CD14-positive monocyte (primary cell): ENCODE data around the gene TXNIP. TPM values are rescaled to one million over a fixed set of nuclear protein-coding genes. Genes with fewer than 3 reads are reported as not detected.

Experiments
- DNase-seq, 3 donors: peaks; one replicate each; pipeline ENCODE4 v3.0.0-alpha.2; 2011 to 2022
- H2AFZ ChIP-seq: 2 replicates; pipeline ENCODE4 v1.6.0; 2012; ENCODE audit warnings: mild to moderate bottlenecking, low read depth, low read length, inconsistent platforms; ENCODE audit not compliant: insufficient read depth, poor library complexity, severe bottlenecking
- H3K27ac ChIP-seq, 2 donors: 1 replicate in 1 of 2; 2 replicates in 1 of 2; pipeline ENCODE4 v1.5.1; 2012 to 2013; ENCODE audit warnings: low read length in 2 of 2, control low read depth in 1 of 2, inconsistent platforms in 1 of 2, low read depth in 1 of 2, mild to moderate bottlenecking in 1 of 2
- H3K27me3 ChIP-seq, 2 donors: one replicate each; pipeline versions ENCODE4 v1.6.0 to v1.6.1; 2011 to 2013; ENCODE audit warnings: low read length in 2 of 2; ENCODE audit not compliant: control insufficient read depth in 2 of 2, insufficient read depth in 2 of 2
- H3K36me3 ChIP-seq, 2 donors: replicated peaks in 1 of 2; 1 replicate in 1 of 2; 2 replicates in 1 of 2; pipeline versions ENCODE4 v1.5.1 to v1.6.1; 2012 to 2013; ENCODE audit warnings: low read length in 2 of 2, control low read depth in 1 of 2, inconsistent platforms in 1 of 2, mild to moderate bottlenecking in 1 of 2; ENCODE audit not compliant: insufficient read depth in 2 of 2, control insufficient read depth in 1 of 2
- H3K4me1 ChIP-seq, 2 donors: 1 replicate in 1 of 2; 2 replicates in 1 of 2; pipeline versions ENCODE4 v1.5.1 to v1.6.1; 2012 to 2013; ENCODE audit warnings: low read length in 2 of 2, control low read depth in 1 of 2, inconsistent platforms in 1 of 2, mild to moderate bottlenecking in 1 of 2, moderate library complexity in 1 of 2; ENCODE audit not compliant: insufficient read depth in 2 of 2, control insufficient read depth in 1 of 2
- H3K4me2 ChIP-seq: replicated peaks from 2 replicates; pipeline ENCODE3; 2012; ENCODE audit warnings: low read length, moderate library complexity, mild to moderate bottlenecking; ENCODE audit not compliant: poor library complexity, severe bottlenecking; ENCODE audit errors: extremely low read depth
- H3K4me3 ChIP-seq, 3 experiments: fragments of 200-600 bp in 1 of 3; sonication (generic) in 1 of 3; replicated peaks in 1 of 3; 1 replicate in 2 of 3; 2 replicates in 1 of 3; pipeline ENCODE4 v1.5.1; 2011 to 2013; ENCODE audit warnings: low read length in 3 of 3, mild to moderate bottlenecking in 3 of 3, control low read depth in 2 of 3, low read depth in 2 of 3, inconsistent platforms in 1 of 3, moderate library complexity in 1 of 3
- H3K79me2 ChIP-seq: 2 replicates; pipeline ENCODE4 v1.6.0; 2012; ENCODE audit warnings: mild to moderate bottlenecking, control low read depth, inconsistent platforms, low read length, moderate library complexity; ENCODE audit not compliant: insufficient read depth
- H3K9ac ChIP-seq: 2 replicates; pipeline ENCODE4 v1.6.0; 2017; ENCODE audit warnings: low read length, mild to moderate bottlenecking; ENCODE audit not compliant: insufficient read depth, poor library complexity, severe bottlenecking
- H3K9me3 ChIP-seq, 2 donors: replicated peaks in 1 of 2; 1 replicate in 1 of 2; 2 replicates in 1 of 2; pipeline versions ENCODE4 v1.5.1 to v1.6.1; 2012 to 2013; ENCODE audit warnings: low read length in 2 of 2, control low read depth in 1 of 2; ENCODE audit not compliant: control insufficient read depth in 1 of 2, insufficient read depth in 1 of 2
- H4K20me1 ChIP-seq: 2 replicates; pipeline ENCODE4 v1.6.0; 2012; ENCODE audit warnings: mild to moderate bottlenecking, low read length, control low read depth, moderate library complexity; ENCODE audit not compliant: insufficient read depth
- H3K27ac Mint-ChIP-seq, 7 donors: one replicate each; pipeline ENCODE4 v1.8.0; 2020; ENCODE audit warnings: mild to moderate bottlenecking in 7 of 7, mixed read lengths in 7 of 7, moderate library complexity in 6 of 7, inconsistent platforms in 2 of 7
- H3K27me3 Mint-ChIP-seq, 3 donors: one replicate each; pipeline ENCODE4 v1.8.0; 2021 to 2022; ENCODE audit warnings: low read depth in 3 of 3, mild to moderate bottlenecking in 3 of 3, mixed read lengths in 3 of 3, moderate library complexity in 3 of 3, inconsistent platforms in 1 of 3
- H3K36me3 Mint-ChIP-seq, 2 donors: one replicate each; pipeline ENCODE4 v1.8.0; 2020; ENCODE audit warnings: mixed read lengths in 2 of 2, inconsistent platforms in 1 of 2, mild to moderate bottlenecking in 1 of 2
- H3K4me1 Mint-ChIP-seq: one replicate; pipeline ENCODE4 v1.8.0; 2020; ENCODE audit warnings: mild to moderate bottlenecking, mixed read lengths
- H3K4me3 Mint-ChIP-seq, 2 donors: one replicate each; pipeline ENCODE4 v1.8.0; 2020; ENCODE audit warnings: mild to moderate bottlenecking in 2 of 2, mixed read lengths in 2 of 2, moderate library complexity in 1 of 2
- H3K9me3 Mint-ChIP-seq, 7 donors: one replicate each; pipeline ENCODE4 v1.8.0; 2020 to 2022; ENCODE audit warnings: mixed read lengths in 7 of 7, mild to moderate bottlenecking in 6 of 7, moderate library complexity in 6 of 7, inconsistent platforms in 2 of 7
- WGBS: methylation state at CpG from one replicate; pipeline ENCODE4 v1.1.5; 2013; ENCODE audit warnings: missing lambda C conversion rate; ENCODE audit not compliant: insufficient coverage; 5-methylcytosine and 5-hydroxymethylcytosine counted together
- intact Hi-C, 2 donors: fragments of 100-400 bp; cut with micrococcal nuclease; formaldehyde crosslinking; loops; one replicate each; pipeline versions ENCODE4 v1.15.0 to v1.15.1; 2023
- polyA plus RNA-seq, 3 donors: library from polyadenylated mRNA; depleted of rRNA in 1 of 3; unstranded in 2 of 3; stranded (reverse) in 1 of 3; fragments of 300-500 nt in 2 of 3; fragments of >200 nt in 1 of 3; fragmentation: Illumina TruSeq in 2 of 3; gene quantifications; 1 replicate in 2 of 3; 2 replicates in 1 of 3; pipeline ENCODE4 v1.2.3, GENCODE V29; 2012 to 2021
- TF ChIP-seq, protein P1 (sequence below): fragments of 200-600 bp; IDR thresholded peaks from one replicate; pipeline ENCODE4 v1.8.0; 2022; ENCODE audit warnings: antibody characterized with exemption, mild to moderate bottlenecking

The TXNIP gene
- polyA plus RNA-seq, 3 donors = 640 to 3,778 (median 844) TPM

DNA sequence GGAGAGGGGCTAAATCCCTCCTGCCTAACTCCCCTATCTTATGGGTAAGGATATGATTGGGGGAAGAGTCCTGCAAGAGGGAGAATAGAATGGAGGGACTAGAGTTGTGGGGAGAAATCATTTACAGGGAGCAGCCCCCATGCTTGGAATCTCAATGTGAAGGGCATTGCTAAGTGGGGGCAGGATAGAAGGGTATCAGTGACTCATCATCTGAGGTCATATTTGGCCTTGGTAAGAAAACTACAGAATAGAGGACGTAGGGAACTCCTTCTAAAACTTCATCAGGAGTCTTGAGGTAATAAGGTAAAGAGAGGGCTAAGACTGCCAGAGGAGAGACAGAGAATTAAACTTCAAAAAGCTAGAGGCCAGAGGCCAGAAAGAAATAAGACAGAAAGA, 24.7 kb upstream of the TXNIP start:
- Histone ChIP-seq H3K4me2 (no peak overlapping the region), H3K9ac (no peak overlapping the region), H3K27ac (no peak overlapping the region), H3K27me3 (peaks cover 17 to 23% of the 10 kb centered on the region in 2 donors), H2AFZ (no peak overlapping the region), H3K4me1 (peaks cover 15 to 17% of the 10 kb centered on the region in 2 donors), H3K4me3 (no peak overlapping the region), H3K79me2 (no peaks in the 10 kb centered on the region), H3K9me3 (peaks cover 0 to 7% of the 10 kb centered on the region in 2 donors), H3K36me3 (no peaks in the 10 kb centered on the region), H4K20me1 (no peaks in the 10 kb centered on the region)
- Mint-ChIP-seq H3K9me3 (peaks cover 0 to 6% (median 2%) of the 10 kb centered on the region in 7 donors), H3K36me3 (peaks cover 0 to 5% of the 10 kb centered on the region in 2 donors), H3K4me3 (no peak overlapping the region), H3K4me1 (peaks cover 17% of the 10 kb centered on the region), H3K27ac (no peak overlapping the region), H3K27me3 (peaks cover 32 to 39% (median 33%) of the 10 kb centered on the region in 3 donors)
- no peak for DNase-seq
- no CpG with 5 or more reads among the region's 1 CpG for WGBS
- intact Hi-C loops = no loop called here
- TF ChIP-seq, protein P1, sequence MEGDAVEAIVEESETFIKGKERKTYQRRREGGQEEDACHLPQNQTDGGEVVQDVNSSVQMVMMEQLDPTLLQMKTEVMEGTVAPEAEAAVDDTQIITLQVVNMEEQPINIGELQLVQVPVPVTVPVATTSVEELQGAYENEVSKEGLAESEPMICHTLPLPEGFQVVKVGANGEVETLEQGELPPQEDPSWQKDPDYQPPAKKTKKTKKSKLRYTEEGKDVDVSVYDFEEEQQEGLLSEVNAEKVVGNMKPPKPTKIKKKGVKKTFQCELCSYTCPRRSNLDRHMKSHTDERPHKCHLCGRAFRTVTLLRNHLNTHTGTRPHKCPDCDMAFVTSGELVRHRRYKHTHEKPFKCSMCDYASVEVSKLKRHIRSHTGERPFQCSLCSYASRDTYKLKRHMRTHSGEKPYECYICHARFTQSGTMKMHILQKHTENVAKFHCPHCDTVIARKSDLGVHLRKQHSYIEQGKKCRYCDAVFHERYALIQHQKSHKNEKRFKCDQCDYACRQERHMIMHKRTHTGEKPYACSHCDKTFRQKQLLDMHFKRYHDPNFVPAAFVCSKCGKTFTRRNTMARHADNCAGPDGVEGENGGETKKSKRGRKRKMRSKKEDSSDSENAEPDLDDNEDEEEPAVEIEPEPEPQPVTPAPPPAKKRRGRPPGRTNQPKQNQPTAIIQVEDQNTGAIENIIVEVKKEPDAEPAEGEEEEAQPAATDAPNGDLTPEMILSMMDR = no peak

DNA sequence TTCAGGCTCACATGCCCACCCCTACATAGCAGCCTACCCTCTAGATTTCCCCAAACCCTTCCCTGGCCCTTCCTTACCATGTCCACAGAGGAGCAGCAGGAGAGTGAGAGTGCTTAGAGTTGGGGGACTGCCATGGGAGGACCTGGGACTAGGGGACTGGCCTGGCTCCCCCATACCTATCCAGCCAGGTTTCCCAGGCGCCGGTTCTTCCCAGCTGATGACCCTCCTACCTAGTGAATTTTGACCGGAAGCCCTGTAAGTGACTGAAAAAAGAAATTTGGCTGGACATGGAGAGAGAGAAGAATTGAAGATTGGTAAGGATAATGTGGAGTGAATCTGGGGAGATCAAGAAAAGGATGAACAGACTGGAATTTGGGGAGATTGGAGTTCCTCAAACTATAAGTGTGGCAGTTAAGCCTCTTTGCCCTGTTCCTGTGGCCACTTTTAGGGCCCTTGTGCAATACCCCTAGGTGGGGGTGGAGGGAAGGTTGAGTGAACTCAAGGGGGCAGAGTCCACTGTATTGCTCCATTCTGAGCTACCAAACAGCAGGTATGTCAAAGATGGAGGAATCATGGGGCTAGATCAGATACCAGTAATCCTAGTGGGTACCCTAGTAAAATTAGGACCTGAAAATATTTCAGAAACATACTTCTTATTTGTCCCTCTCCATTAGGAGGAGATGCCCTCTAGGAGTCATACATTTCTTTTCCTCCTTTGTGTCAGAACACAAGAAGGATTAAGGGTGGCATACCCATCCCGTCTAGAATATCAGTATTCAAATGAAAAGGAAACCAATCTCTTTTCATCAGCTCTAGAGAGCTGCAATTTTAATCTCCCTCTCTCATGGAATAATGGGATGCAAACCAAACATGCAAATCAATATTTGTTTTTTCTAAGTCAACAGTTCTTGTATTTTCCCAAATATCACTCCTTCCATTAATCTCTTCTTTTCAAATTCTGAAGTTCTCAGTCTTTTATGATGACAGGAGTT, 24.0 kb upstream of the TXNIP start:
- Mint-ChIP-seq H3K36me3 (peaks cover 0 to 5% of the 10 kb centered on the region in 2 donors), H3K27me3 (peaks cover 32 to 42% (median 34%) of the 10 kb centered on the region in 3 donors), H3K4me1 (peaks cover 17% of the 10 kb centered on the region), H3K27ac (no peak overlapping the region), H3K4me3 (peak overlapping the region; percentile 66 to 75), H3K9me3 (peaks cover 0 to 6% (median 2%) of the 10 kb centered on the region in 7 donors)
- Histone ChIP-seq H3K27me3 (peaks cover 17 to 23% of the 10 kb centered on the region in 2 donors), H3K36me3 (no peaks in the 10 kb centered on the region), H2AFZ (no peak overlapping the region), H3K9me3 (peaks cover 0 to 7% of the 10 kb centered on the region in 2 donors), H4K20me1 (no peaks in the 10 kb centered on the region), H3K9ac (no peak overlapping the region), H3K4me3 (no peak overlapping the region), H3K79me2 (no peaks in the 10 kb centered on the region), H3K27ac (no peak overlapping the region), H3K4me1 (peaks cover 15 to 17% of the 10 kb centered on the region in 2 donors), H3K4me2 (peak overlapping the region; percentile 56)
- WGBS = no CpG with 5 or more reads among the region's 4 CpGs
- intact Hi-C loops = no loop called here
- no peak for DNase-seq
- TF ChIP-seq, protein P1 = no peak
